ENCODE data around the gene KCNQ1. TPM values are rescaled to one million over a fixed set of nuclear protein-coding genes. Genes with fewer than 3 reads are reported as not detected.

KCNQ1 gene
- total RNA-seq, 1 experiment from 2014 or later: 9.2 TPM

DNA sequence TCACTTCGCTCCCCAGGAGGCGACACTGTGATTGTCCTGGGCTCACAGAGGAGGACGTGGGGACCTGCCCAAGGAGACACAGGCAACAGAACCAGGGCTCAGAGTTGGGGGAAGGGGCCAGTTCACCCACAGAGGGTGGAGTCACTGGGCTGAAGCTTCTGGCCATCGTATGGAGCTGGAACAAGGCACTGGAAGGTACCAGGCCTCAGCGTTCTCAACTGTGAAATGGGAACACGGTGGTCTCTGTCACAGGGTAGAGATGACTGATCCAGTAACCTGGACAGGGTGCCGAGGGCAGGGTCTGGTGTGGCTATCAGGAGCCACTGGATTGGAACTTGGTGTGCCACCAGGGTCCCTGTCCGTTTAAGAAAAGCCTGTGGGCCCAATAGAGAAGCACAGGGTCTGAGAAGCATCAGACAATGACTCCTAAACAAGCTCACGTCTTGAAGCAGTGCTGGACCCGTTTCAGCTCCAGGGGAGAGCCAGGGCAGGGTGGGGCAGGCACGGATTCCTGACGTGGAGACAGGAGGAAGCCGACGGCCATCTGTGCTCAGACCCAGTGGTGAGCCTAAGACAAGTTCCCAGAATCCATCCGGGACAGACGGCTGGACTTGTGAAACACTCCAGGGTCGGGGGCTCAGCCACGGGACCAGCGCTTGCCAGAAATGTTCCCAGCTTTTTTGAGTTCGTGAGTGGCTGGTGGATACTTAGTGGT lies 280.0 kb downstream of the KCNQ1 start:
- Mint-ChIP-seq H3K27ac (ENCODE audit: unreplicated experiment) (no peak overlapping the region), H3K4me3 (ENCODE audit: low read depth, unreplicated experiment) (no peak overlapping the region), H3K9me3 (ENCODE audit: low read depth, unreplicated experiment) (no peaks in the 10 kb centered on the region), H3K27me3 (ENCODE audit: unreplicated experiment) (peaks cover 69% of the 10 kb centered on the region), H3K36me3 (ENCODE audit: insufficient read depth, unreplicated experiment) (peaks cover 3% of the 10 kb centered on the region), H3K4me1 (ENCODE audit: low read depth, unreplicated experiment) (no peaks in the 10 kb centered on the region)
- TF ChIP-seq, protein P1, sequence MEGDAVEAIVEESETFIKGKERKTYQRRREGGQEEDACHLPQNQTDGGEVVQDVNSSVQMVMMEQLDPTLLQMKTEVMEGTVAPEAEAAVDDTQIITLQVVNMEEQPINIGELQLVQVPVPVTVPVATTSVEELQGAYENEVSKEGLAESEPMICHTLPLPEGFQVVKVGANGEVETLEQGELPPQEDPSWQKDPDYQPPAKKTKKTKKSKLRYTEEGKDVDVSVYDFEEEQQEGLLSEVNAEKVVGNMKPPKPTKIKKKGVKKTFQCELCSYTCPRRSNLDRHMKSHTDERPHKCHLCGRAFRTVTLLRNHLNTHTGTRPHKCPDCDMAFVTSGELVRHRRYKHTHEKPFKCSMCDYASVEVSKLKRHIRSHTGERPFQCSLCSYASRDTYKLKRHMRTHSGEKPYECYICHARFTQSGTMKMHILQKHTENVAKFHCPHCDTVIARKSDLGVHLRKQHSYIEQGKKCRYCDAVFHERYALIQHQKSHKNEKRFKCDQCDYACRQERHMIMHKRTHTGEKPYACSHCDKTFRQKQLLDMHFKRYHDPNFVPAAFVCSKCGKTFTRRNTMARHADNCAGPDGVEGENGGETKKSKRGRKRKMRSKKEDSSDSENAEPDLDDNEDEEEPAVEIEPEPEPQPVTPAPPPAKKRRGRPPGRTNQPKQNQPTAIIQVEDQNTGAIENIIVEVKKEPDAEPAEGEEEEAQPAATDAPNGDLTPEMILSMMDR (IDR thresholded peaks at IDR 0.05; ENCODE audit: unreplicated experiment): no peak
- CTCF ChIA-PET: interaction anchor here (0.6 kb wide), 1 partner anchor 166 kb away, joined by 3 read pairs; no protein-coding TSS in a partner anchor
- intact Hi-C loops (cut with micrococcal nuclease; ENCODE audit: unreplicated experiment): no loop called here
- BruUV-seq (replicated peaks): no TSS peak
- no peak for DNase-seq

DNA sequence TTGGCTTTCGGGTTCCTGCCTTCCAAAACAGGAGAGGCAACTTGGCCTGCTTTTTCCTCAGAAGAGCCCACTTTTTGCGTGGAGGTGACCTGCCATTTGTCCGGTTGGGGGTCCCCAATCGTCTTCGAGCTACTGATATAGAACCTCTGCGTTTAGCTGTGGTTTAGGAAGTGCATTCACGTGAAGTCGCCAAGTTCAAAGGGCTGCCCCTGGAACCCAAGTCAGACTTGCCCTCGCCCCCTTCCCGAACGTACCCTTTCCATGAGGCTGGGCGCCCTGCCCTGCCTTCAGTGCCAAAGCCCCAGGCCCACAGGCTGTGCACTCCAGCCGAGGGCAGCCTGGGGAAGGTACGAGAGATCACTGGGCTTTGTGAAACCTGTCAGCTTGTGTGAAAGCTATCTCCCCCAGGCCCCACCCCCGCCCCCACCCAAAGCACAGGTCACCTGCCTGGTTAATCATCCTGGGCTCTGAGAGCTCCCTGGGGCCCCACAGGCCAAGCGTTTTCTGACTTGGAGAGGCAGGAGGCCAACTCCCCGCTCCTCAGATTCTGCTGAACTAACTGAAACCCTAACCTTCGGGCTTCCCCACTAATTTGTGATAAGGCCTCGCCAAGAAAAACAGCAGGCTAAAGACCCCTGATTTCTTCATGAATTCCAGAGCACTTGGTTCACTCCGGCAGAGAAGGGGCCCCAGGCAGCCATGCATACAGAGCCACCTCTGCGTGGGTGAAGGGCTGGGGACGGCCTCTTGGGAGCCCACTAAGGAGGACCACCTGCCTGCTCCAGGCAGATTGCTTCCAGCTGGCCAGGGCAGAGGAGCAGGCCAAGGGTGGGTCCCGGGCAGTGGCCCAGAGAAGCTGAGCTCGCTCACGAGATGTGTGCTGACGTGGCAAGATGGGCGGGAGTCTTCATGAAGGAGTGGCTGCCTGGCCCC lies 280.8 kb downstream of the KCNQ1 start:
- CTCF ChIA-PET: no interaction called here
- Mint-ChIP-seq H3K4me1 (ENCODE audit: low read depth, unreplicated experiment) (no peaks in the 10 kb centered on the region), H3K4me3 (ENCODE audit: low read depth, unreplicated experiment) (no peak overlapping the region), H3K9me3 (ENCODE audit: low read depth, unreplicated experiment) (no peaks in the 10 kb centered on the region), H3K27ac (ENCODE audit: unreplicated experiment) (no peak overlapping the region), H3K27me3 (ENCODE audit: unreplicated experiment) (peaks cover 67% of the 10 kb centered on the region), H3K36me3 (ENCODE audit: insufficient read depth, unreplicated experiment) (peaks cover 3% of the 10 kb centered on the region)
- TF ChIP-seq, protein P1 (IDR thresholded peaks at IDR 0.05; ENCODE audit: unreplicated experiment): no peak
- no TSS peak for BruUV-seq (replicated peaks)
- intact Hi-C loops (cut with micrococcal nuclease; ENCODE audit: unreplicated experiment): no loop called here
- DNase-seq: no peak

DNA sequence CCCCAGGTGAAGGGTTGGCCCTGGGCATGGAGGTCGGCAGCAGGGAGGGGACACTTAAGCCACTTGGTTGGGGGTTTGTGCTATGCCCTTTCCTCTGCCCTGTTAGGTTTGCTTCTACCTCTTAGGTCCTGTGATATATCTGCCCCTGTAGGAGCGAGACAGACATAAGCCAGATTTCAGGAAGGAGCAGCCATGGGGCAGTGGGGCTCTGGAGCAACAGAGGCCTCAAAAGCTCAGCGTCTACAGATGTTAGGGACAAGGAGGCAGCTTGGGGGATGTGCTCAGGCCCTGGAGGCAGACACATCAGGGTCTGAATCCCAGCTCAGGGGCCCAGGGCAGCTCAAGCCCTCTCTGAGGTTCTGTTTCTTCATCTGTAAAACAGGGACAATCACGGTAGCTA lies 282.2 kb downstream of the KCNQ1 start:
- BruUV-seq (replicated peaks): no TSS peak
- no peak overlapping the region for H3K4me3 Mint-ChIP-seq (ENCODE audit: low read depth, unreplicated experiment)
- no peaks in the 10 kb centered on the region for H3K4me1 Mint-ChIP-seq (ENCODE audit: low read depth, unreplicated experiment)
- intact Hi-C loops (cut with micrococcal nuclease; ENCODE audit: unreplicated experiment): no loop called here
- no peaks in the 10 kb centered on the region for H3K36me3 Mint-ChIP-seq (ENCODE audit: insufficient read depth, unreplicated experiment)
- no peaks in the 10 kb centered on the region for H3K9me3 Mint-ChIP-seq (ENCODE audit: low read depth, unreplicated experiment)
- no peak overlapping the region for H3K27ac Mint-ChIP-seq (ENCODE audit: unreplicated experiment)
- peaks cover 64% of the 10 kb centered on the region for H3K27me3 Mint-ChIP-seq (ENCODE audit: unreplicated experiment)
- CTCF ChIA-PET: no interaction called here
- TF ChIP-seq, protein P1 (IDR thresholded peaks at IDR 0.05; ENCODE audit: unreplicated experiment): no peak
- no peak for DNase-seq

DNA sequence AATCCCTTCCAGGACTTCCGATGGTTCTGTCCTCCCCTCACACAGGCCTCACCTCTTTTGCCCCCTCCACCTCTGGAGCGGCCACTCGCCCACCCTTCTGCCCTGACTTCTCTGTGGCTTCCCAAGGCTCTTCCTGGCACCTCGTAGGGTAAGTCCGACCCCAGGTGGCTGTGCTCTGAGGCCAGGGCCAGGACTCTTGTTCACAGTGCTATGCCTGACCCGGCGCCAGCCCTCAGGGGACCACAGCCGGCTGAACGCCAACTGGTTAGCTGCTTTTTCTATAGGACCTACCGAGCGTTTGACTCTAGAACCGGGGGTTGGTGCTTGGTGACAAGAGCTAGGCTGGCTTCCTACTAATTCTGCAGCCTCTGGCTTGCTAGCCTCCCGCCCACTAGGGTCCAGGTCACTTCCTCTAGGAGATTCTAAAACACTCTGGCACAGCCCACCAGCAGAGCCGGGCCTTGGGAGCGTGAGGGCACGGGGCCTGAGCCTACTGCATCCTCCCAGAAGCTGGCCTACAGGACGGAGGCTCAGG lies 283.4 kb downstream of the KCNQ1 start:
- CTCF ChIA-PET: no interaction called here
- H3K27ac Mint-ChIP-seq (ENCODE audit: unreplicated experiment): no peak overlapping the region
- no peaks in the 10 kb centered on the region for H3K36me3 Mint-ChIP-seq (ENCODE audit: insufficient read depth, unreplicated experiment)

More for the DNA sequence above, 283.4 kb downstream of the KCNQ1 start:
- Mint-ChIP-seq H3K4me1 (ENCODE audit: low read depth, unreplicated experiment) (no peaks in the 10 kb centered on the region), H3K27me3 (ENCODE audit: unreplicated experiment) (peaks cover 64% of the 10 kb centered on the region), H3K4me3 (ENCODE audit: low read depth, unreplicated experiment) (no peak overlapping the region), H3K9me3 (ENCODE audit: low read depth, unreplicated experiment) (no peaks in the 10 kb centered on the region)
- TF ChIP-seq, protein P1 (IDR thresholded peaks at IDR 0.05; ENCODE audit: unreplicated experiment): no peak
- no TSS peak for BruUV-seq (replicated peaks)
- DNase-seq: no peak
- intact Hi-C loops (cut with micrococcal nuclease; ENCODE audit: unreplicated experiment): no loop called here

All from Calu3 (cell line).